GM12865 (cell line): Measurements from ENCODE around the gene SMYD2.

Experiments used
- DNase-seq: peaks from one replicate; pipeline ENCODE4 v3.0.0; 2010; ENCODE audit warnings: low read depth
- H3K4me3 ChIP-seq: 2 replicates; pipeline ENCODE4 v1.5.1; 2011; ENCODE audit warnings: mild to moderate bottlenecking, low read depth, low read length, control low read depth
- CTCF ChIP-seq: IDR thresholded peaks from 2 replicates; pipeline ENCODE4 v1.5.1; 2011; ENCODE audit warnings: low read length, control low read depth, low read depth, inconsistent platforms; ENCODE audit not compliant: insufficient read depth; ENCODE audit errors: missing control alignments

SMYD2 gene

GRCh38 chr1:214385428-214385827, 104.5 kb downstream of the SMYD2 start:
- H3K4me3 ChIP-seq, result no peak overlapping the region
- TF ChIP-seq CTCF, result no peak
- no peak for DNase-seq

- no peak overlapping the region for H3K4me3 ChIP-seq
- TF ChIP-seq CTCF, result no peak
- DNase-seq, result no peak
These were observed 105.4 kb downstream of the SMYD2 start for GRCh38 chr1:214386333-214386732.
